GM18867 (cell line): ENCODE results near the gene AGAP1.

Experiments used
- ATAC-seq: cut with Tn5 transposase; IDR thresholded peaks from one replicate; pipeline ENCODE4 v1.9.1; 2021; ENCODE audit warnings: mild to moderate bottlenecking, moderate library complexity; ENCODE audit not compliant: unreplicated experiment

Gene AGAP1

DNA sequence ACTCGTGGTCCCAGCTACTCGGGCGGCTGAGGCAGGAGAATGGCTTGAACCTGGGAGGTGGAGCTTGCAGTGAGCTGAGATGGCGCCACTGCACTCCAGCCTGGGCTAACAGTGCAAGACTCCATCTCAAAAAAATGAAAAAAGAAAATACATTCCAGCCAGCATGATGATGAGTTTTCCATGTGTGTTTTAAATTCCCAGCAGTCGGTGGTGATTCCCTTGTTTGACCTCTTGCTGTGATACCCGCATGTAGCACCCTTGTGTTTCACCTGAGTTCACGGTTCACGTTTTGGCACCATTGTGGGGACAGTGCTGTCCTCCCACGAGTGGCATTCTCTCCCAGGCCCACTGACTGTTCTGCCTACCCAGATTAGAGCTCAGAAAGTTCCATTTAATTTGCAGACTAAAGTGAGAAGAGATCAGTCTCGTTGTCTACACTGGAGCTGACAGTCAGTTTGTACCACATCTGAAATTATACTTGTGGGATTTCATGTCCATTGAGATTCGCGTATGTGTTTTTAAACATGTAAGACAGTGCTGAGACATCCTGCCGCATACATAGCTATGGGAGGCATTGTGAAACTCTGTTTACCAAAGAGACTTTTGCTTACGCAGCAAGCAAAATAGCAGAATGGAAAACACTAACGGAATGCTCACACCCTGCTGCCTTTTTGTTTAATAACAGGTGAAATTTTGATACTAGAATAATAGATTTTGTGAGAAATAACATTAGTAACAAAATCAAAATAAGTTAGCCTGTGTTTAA lies 517.3 kb downstream of the AGAP1 start:
- ATAC-seq, result no peak

DNA sequence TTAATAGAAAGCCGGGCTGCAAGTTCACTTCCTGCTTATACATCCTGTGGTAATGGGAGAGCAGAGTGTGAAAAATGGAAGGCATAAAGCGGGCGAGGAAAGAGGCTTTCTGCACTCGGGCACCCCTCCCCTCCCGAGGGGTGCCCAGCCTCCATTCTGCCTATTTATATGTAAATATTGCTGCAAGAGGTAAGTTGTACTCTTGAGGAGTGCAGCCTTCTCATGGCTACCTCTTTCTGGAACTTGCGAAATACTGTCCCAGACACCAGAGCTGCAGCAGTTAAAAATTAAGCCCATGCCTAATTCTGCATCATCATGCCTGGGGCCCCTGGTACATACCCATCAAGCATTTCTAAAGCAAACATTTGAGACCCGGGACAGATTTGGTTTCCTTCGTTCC lies 518.3 kb downstream of the AGAP1 start:
- no peak for ATAC-seq

- ATAC-seq, result no peak
These were observed 520.7 kb downstream of the AGAP1 start for GRCh38 chr2:236014408-236015131.

GRCh38 chr2:236015171-236015570 lies 521.3 kb downstream of the AGAP1 start:
- no peak for ATAC-seq

- no peak for ATAC-seq
These were observed 522.7 kb downstream of the AGAP1 start for GRCh38 chr2:236016496-236016895.

DNA sequence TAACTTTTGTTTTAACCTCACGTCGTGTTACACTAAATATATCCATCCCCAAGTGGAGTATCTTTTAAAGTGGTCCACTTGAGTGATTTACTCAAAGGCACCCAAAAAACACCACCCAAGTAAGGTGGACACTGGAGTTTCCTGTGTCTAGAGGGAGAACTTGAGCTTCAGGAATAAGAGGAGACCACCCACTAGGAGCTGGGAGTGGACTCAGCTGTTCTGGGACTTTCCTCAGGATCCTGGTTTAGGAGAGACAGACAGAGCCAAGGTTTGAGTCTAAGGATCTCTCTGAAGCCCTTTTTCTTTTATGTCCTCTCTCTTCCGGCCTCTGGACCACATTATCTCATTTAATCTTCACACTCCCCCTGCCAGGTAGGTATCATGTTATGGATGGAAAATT lies 523.6 kb downstream of the AGAP1 start:
- ATAC-seq, result no peak

- no peak for ATAC-seq
These were observed 525.6 kb downstream of the AGAP1 start for GRCh38 chr2:236019434-236019833.

- no peak for ATAC-seq
These were observed 527.7 kb downstream of the AGAP1 start for GRCh38 chr2:236021499-236022057.

GRCh38 chr2:236022128-236022527 lies 528.3 kb downstream of the AGAP1 start:
- no peak for ATAC-seq

DNA sequence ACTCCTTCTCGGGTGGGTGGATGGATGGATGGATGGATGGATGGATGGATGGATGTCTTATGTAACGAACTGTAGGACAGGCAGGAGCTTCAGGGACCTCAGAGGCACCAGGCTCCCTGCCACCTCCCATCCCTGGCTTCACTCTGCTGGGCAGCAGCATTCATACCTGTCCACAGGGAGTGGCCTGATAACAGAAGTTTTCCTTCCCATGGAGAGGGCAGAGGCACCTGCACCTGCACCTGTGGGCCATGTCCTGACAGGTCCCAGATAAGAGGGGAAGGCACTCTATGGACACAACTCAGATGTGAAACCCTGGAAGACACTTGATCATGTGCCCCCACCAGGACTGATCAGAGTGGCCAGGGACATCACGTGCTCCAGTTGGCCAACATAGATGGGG lies 532.0 kb downstream of the AGAP1 start:
- ATAC-seq, result no peak

- no peak for ATAC-seq
These were observed 533.0 kb downstream of the AGAP1 start for GRCh38 chr2:236026841-236027240.

DNA sequence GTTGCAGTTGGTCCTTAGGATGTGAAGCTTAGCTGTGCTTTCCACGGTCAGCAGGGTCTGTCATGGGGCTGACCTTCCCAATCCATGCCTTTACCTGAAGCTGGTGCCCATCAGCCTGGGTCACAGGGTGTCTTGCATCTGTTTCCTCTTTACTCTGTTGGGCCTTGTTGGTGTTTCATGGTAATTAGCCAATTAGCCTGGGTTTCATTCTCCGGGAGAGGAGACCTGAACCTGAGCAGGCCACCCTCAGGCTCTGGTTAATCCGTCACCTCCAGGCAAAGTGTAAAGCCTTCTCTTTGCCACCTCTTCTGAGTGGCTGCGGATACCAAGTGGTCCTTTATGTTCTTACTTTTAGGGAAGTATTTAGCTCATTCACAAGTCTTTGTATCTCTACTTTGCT lies 534.2 kb downstream of the AGAP1 start:
- ATAC-seq, result no peak

GRCh38 chr2:236033462-236033861 lies 539.6 kb downstream of the AGAP1 start:
- no peak for ATAC-seq

DNA sequence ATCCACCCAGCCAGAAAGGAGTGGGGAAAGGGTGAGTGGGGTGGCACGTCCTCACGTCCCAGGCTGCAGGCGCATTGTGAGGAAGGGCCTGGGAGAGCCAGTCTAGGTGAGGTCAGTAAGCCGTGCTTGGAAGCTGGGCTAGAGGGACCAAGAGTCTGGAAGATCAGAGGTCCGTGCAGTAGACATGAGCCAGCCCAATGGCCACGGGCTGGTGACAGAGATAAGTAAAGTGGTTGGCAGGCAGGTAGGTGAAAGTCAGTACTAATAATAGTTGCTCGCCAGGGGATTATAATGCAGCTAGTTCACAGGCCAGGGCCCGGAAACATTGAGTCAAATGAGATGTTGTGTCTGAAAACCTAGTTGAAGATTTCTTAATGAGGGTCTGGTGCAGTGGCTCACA lies 541.1 kb downstream of the AGAP1 start:
- no peak for ATAC-seq

GRCh38 chr2:236036045-236036444 lies 542.2 kb downstream of the AGAP1 start:
- ATAC-seq, result no peak

GRCh38 chr2:236038096-236038495 lies 544.3 kb downstream of the AGAP1 start:
- no peak for ATAC-seq

- ATAC-seq, result no peak
These were observed 546.9 kb downstream of the AGAP1 start for GRCh38 chr2:236040600-236041328.

DNA sequence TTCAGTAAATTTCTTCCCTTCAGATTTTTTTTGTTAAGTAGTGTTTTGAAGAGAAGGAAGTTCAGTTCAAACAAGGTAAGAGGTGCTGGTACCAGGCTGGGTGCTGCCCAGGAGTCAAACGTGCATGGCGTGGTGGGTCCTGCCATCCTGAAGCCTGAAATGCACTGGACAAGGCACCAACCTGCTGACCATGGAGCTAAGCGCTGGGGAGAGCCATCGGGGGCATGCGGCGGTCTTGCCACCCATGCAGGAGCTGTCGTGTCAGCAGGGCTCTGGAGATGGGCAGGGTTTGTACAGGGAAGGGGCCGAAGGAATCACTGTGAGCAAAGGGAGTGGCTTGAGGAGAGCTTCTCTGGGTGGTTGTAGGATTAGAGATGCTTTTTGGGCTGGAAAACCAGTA lies 547.8 kb downstream of the AGAP1 start:
- no peak for ATAC-seq

DNA sequence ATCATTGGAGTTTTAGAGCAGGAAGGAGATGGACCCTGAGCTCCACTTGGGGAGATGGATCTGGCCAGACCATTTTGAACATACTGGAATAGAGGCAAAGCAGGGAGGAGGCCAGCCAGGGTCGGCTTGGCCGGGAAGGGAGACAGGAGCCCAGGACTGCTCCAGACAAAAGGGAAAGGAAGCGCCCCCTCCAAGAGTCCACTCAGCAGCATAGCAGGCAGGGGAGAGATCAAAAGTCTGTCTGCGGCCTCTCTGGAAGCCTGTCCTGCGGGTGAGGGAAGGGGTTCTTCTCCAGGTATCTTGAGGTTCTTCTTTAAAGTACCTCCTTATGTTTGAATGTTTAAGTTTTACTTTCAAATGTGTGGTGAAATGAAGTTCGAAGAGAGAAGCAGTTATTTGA lies 548.2 kb downstream of the AGAP1 start:
- ATAC-seq, result no peak

GRCh38 chr2:236044191-236044590 lies 550.3 kb downstream of the AGAP1 start:
- ATAC-seq, result no peak
